Neural cell (in vitro differentiated cells): Measurements from ENCODE around the gene UFD1. TPM values are rescaled to one million over a fixed set of nuclear protein-coding genes. Genes with fewer than 3 reads are reported as not detected.

Source experiments
- H2AFZ ChIP-seq: fragments of 200-600, 300-800 bp; sonication (generic), shearing (Covaris generic); 2 replicates; pipeline ENCODE4 v1.6.0; 2014; ENCODE audit warnings: low read depth, mild to moderate bottlenecking, antibody characterized with exemption, low read length, moderate library complexity
- H3F3A ChIP-seq: fragments of 200-600 bp; shearing (Covaris generic); 2 replicates; pipeline ENCODE4 v1.6.1; 2016; ENCODE audit warnings: mild to moderate bottlenecking, moderate library complexity, mixed read lengths, antibody characterized with exemption, low read length; ENCODE audit not compliant: insufficient read depth, poor library complexity, severe bottlenecking
- H3K27ac ChIP-seq: fragments of 200-600, 300-800 bp; sonication (generic), shearing (Covaris generic); 2 replicates; pipeline ENCODE4 v1.5.1; 2014; ENCODE audit warnings: mild to moderate bottlenecking, low read length, moderate library complexity
- H3K27me3 ChIP-seq: fragments of 300-800, 200-600 bp; sonication (generic), shearing (Covaris generic); 2 replicates; pipeline ENCODE4 v1.6.0; 2014; ENCODE audit warnings: mild to moderate bottlenecking, low read depth, low read length, moderate library complexity; ENCODE audit not compliant: insufficient read depth
- H3K36me3 ChIP-seq: fragments of 300-800, 200-600 bp; sonication (generic), shearing (Covaris generic); 2 replicates; pipeline ENCODE4 v1.5.1; 2014; ENCODE audit warnings: mild to moderate bottlenecking, antibody characterized with exemption, low read length, moderate library complexity; ENCODE audit not compliant: insufficient read depth
- H3K4me2 ChIP-seq: fragments of 300-800, 200-600 bp; sonication (generic), shearing (Covaris generic); 2 replicates; pipeline ENCODE4 v1.6.0; 2014; ENCODE audit warnings: mild to moderate bottlenecking, low read length
- H3K4me3 ChIP-seq: fragments of 300-800, 200-600 bp; sonication (generic), shearing (Covaris generic); 2 replicates; pipeline ENCODE4 v1.5.1; 2014; ENCODE audit warnings: mild to moderate bottlenecking, low read length, moderate library complexity
- H3K79me2 ChIP-seq: fragments of 200-600 bp; shearing (Covaris generic); replicated peaks from 2 replicates; pipeline ENCODE4 v1.6.0; 2014; ENCODE audit warnings: mild to moderate bottlenecking, low read length, moderate library complexity; ENCODE audit not compliant: insufficient read depth
- H3K9ac ChIP-seq: fragments of 300-800, 200-600 bp; sonication (generic), shearing (Covaris generic); 2 replicates; pipeline ENCODE4 v1.6.1; 2016; ENCODE audit warnings: mild to moderate bottlenecking, low read length, mixed read lengths
- H3K9me2 ChIP-seq: fragments of 200-600 bp; shearing (Covaris generic); 2 replicates; pipeline ENCODE4 v1.6.1; 2016; ENCODE audit warnings: mild to moderate bottlenecking, low read length, mixed read lengths; ENCODE audit not compliant: insufficient read depth
- H3K9me3 ChIP-seq: fragments of 200-600, 300-800 bp; sonication (generic), shearing (Covaris generic); 2 replicates; pipeline ENCODE4 v1.6.1; 2016; ENCODE audit warnings: mild to moderate bottlenecking, mixed run types, low read length, moderate library complexity, mixed read lengths
- H4K20me1 ChIP-seq: fragments of 200-600 bp; shearing (Covaris generic); 2 replicates; pipeline ENCODE4 v1.6.1; 2016; ENCODE audit warnings: mild to moderate bottlenecking, mixed run types; ENCODE audit not compliant: insufficient read depth
- EP300 ChIP-seq: fragments of 450-650 bp; conservative IDR thresholded peaks from 2 replicates; pipeline ENCODE4 v1.6.1; 2014; ENCODE audit warnings: antibody characterized with exemption, mild to moderate bottlenecking, moderate library complexity; ENCODE audit not compliant: poor library complexity, severe bottlenecking
- EZH2 ChIP-seq: fragments of 200-600, 300-800 bp; shearing (Covaris generic), sonication (generic); IDR thresholded peaks from 2 replicates; pipeline ENCODE4 v1.6.1; 2014; ENCODE audit warnings: antibody characterized with exemption, low read length, borderline replicate concordance, mild to moderate bottlenecking; ENCODE audit not compliant: insufficient read depth, poor library complexity, severe bottlenecking
- MXI1 ChIP-seq: fragments of 450-650 bp; conservative IDR thresholded peaks from 2 replicates; pipeline ENCODE4 v1.6.1; 2014; ENCODE audit warnings: antibody characterized with exemption, mild to moderate bottlenecking; ENCODE audit not compliant: poor library complexity, severe bottlenecking
- POLR2AphosphoS5 ChIP-seq: IDR thresholded peaks from 2 replicates; pipeline ENCODE4 v1.6.1; 2012
- RAD21 ChIP-seq: fragments of 450-650 bp; conservative IDR thresholded peaks from 2 replicates; pipeline ENCODE4 v1.6.1; 2014; ENCODE audit warnings: antibody characterized with exemption, mild to moderate bottlenecking, moderate library complexity
- SMC3 ChIP-seq: fragments of 450-650 bp; conservative IDR thresholded peaks from 2 replicates; pipeline ENCODE4 v1.6.1; 2014; ENCODE audit warnings: antibody characterized with exemption, mild to moderate bottlenecking, moderate library complexity; ENCODE audit not compliant: poor library complexity
- TAF1 ChIP-seq: IDR thresholded peaks from 2 replicates; pipeline ENCODE4 v1.6.1; 2012; ENCODE audit warnings: low read depth
- polyA plus RNA-seq: library from polyadenylated mRNA; depleted of rRNA; stranded (reverse); fragments of >200 nt; gene quantifications from 2 replicates; pipeline ENCODE4 v1.2.3, GENCODE V29; 2014
- TF ChIP-seq, protein P1 (sequence below): IDR thresholded peaks from 2 replicates; pipeline ENCODE4 v1.6.1; 2012; ENCODE audit warnings: borderline replicate concordance
- TF ChIP-seq, protein P2 (sequence below): fragments of 450-650 bp; IDR thresholded peaks from 2 replicates; pipeline ENCODE4 v1.5.1; 2014; ENCODE audit warnings: antibody characterized with exemption, mild to moderate bottlenecking, moderate library complexity; ENCODE audit not compliant: poor library complexity, severe bottlenecking

The UFD1 gene
- polyA plus RNA-seq, 1 donor from 2014 or later = 56.9 TPM

DNA sequence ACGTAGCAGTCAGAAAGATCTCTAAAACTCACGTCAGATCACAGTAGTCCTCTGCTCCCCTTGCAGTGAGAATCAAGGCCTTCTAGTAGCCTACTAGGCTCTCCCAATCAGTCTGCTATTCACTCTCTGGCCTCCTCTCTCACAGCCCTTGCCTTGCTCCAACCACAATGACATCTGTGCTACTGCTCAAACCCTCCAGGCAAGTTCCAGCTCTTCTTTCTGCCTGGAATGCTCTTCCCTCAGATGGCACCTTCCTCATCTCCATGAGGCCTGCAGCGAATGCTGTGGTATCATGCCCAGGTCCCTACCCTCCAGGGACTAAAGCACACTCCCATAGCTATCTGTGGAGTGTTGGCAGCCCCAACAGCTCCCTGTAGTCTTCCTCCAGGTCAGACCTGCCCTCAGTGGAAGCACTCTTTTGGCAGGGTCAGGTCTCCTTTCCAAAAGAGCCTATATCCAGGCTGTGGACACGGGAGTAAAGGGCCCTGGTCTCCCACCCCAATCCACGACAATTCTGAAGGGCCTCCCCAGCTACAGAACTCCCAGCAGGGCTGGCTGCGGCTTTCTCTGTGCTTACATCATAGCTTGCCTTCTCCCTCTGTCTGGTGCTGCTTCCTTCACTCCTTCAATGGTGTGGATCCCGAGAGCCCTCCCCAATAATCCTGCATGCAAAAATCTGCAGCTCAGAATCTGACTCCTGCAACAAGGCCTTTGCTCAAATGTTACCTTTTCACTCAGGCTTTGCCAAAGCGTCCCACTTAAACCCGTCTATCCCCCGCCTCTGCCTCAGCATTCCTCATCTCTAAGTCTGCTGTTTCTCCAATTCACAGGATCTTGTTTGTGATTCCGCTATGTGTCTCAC, 56.3 kb downstream of the UFD1 start:
- H3K79me2 ChIP-seq = peaks cover 49% of the 10 kb centered on the region

DNA sequence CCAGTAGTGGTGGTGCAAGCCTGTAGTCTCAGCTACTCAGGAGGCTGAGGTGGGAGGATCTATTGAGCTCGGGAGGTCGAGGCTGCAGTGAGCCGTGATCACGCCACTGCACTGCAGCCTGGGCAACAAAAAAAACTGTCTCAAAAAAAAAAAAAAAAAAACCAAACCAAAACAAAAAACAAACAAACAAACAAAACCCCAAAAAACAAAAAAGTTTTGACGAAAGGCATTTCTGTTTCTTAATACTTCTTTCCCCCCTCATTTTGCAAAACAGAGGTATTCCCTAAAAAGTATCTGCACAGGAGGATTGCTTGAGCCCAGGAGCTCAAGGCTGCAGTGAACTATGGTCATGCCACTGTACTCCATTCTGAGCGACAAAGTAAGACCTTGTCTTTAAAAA, 58.7 kb downstream of the UFD1 start:
- Histone ChIP-seq H2AFZ (no peak overlapping the region), H3F3A (no peaks in the 10 kb centered on the region), H3K79me2 (peaks cover 37% of the 10 kb centered on the region), H3K9ac (no peak overlapping the region), H3K27me3 (no peaks in the 10 kb centered on the region), H3K27ac (no peak overlapping the region), H3K9me3 (no peaks in the 10 kb centered on the region), H3K9me2 (no peaks in the 10 kb centered on the region), H3K4me2 (no peak overlapping the region), H3K4me3 (no peak overlapping the region), H3K36me3 (no peaks in the 10 kb centered on the region), H4K20me1 (no peaks in the 10 kb centered on the region)
- TF ChIP-seq EP300 (no peak), TAF1 (no peak), RAD21 (no peak), SMC3 (no peak), MXI1 (no peak), EZH2 (no peak), POLR2AphosphoS5 (no peak)
- TF ChIP-seq, protein P1, sequence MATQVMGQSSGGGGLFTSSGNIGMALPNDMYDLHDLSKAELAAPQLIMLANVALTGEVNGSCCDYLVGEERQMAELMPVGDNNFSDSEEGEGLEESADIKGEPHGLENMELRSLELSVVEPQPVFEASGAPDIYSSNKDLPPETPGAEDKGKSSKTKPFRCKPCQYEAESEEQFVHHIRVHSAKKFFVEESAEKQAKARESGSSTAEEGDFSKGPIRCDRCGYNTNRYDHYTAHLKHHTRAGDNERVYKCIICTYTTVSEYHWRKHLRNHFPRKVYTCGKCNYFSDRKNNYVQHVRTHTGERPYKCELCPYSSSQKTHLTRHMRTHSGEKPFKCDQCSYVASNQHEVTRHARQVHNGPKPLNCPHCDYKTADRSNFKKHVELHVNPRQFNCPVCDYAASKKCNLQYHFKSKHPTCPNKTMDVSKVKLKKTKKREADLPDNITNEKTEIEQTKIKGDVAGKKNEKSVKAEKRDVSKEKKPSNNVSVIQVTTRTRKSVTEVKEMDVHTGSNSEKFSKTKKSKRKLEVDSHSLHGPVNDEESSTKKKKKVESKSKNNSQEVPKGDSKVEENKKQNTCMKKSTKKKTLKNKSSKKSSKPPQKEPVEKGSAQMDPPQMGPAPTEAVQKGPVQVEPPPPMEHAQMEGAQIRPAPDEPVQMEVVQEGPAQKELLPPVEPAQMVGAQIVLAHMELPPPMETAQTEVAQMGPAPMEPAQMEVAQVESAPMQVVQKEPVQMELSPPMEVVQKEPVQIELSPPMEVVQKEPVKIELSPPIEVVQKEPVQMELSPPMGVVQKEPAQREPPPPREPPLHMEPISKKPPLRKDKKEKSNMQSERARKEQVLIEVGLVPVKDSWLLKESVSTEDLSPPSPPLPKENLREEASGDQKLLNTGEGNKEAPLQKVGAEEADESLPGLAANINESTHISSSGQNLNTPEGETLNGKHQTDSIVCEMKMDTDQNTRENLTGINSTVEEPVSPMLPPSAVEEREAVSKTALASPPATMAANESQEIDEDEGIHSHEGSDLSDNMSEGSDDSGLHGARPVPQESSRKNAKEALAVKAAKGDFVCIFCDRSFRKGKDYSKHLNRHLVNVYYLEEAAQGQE = no peak
- TF ChIP-seq, protein P2, sequence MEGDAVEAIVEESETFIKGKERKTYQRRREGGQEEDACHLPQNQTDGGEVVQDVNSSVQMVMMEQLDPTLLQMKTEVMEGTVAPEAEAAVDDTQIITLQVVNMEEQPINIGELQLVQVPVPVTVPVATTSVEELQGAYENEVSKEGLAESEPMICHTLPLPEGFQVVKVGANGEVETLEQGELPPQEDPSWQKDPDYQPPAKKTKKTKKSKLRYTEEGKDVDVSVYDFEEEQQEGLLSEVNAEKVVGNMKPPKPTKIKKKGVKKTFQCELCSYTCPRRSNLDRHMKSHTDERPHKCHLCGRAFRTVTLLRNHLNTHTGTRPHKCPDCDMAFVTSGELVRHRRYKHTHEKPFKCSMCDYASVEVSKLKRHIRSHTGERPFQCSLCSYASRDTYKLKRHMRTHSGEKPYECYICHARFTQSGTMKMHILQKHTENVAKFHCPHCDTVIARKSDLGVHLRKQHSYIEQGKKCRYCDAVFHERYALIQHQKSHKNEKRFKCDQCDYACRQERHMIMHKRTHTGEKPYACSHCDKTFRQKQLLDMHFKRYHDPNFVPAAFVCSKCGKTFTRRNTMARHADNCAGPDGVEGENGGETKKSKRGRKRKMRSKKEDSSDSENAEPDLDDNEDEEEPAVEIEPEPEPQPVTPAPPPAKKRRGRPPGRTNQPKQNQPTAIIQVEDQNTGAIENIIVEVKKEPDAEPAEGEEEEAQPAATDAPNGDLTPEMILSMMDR = no peak

More for the DNA sequence above, 56.3 kb downstream of the UFD1 start:
- H3K27ac ChIP-seq = no peak overlapping the region
- no peaks in the 10 kb centered on the region for H3K9me2 ChIP-seq
- no peaks in the 10 kb centered on the region for H4K20me1 ChIP-seq
- no peaks in the 10 kb centered on the region for H3K9me3 ChIP-seq
- no peaks in the 10 kb centered on the region for H3K27me3 ChIP-seq
- H2AFZ ChIP-seq = no peak overlapping the region
- no peak overlapping the region for H3K4me2 ChIP-seq
- no peaks in the 10 kb centered on the region for H3K36me3 ChIP-seq
- H3K9ac ChIP-seq = no peak overlapping the region
- no peak overlapping the region for H3K4me3 ChIP-seq
- no peaks in the 10 kb centered on the region for H3F3A ChIP-seq
- TF ChIP-seq TAF1 (no peak), EZH2 (no peak), MXI1 (no peak), EP300 (no peak), POLR2AphosphoS5 (no peak), RAD21 (no peak), SMC3 (no peak)
- TF ChIP-seq, protein P2 = no peak
- TF ChIP-seq, protein P1 = no peak
